Muscle of leg (tissue), 11 donors: ENCODE data around the gene SKP2. TPM values are rescaled to one million over a fixed set of nuclear protein-coding genes. Genes with fewer than 3 reads are reported as not detected.

Experiments used
- DNase-seq: peaks from one replicate; pipeline ENCODE4 v3.0.0; 2013
- H3K27ac ChIP-seq: one replicate; pipeline ENCODE4 v1.5.1; 2013; ENCODE audit warnings: mild to moderate bottlenecking, low read length, control low read depth
- H3K27me3 ChIP-seq: one replicate; pipeline ENCODE4 v1.6.1; 2013; ENCODE audit warnings: low read length; ENCODE audit not compliant: control insufficient read depth, insufficient read depth
- H3K36me3 ChIP-seq: one replicate; pipeline ENCODE4 v1.6.1; 2013; ENCODE audit warnings: low read length; ENCODE audit not compliant: control insufficient read depth, insufficient read depth
- H3K4me1 ChIP-seq: one replicate; pipeline ENCODE4 v1.6.1; 2013; ENCODE audit warnings: low read length; ENCODE audit not compliant: control insufficient read depth, insufficient read depth
- H3K4me3 ChIP-seq: one replicate; pipeline ENCODE4 v1.5.1; 2013; ENCODE audit warnings: low read length, control low read depth
- H3K9me3 ChIP-seq: replicated peaks from 2 replicates; pipeline ENCODE4 v1.6.1; 2013; ENCODE audit warnings: low read depth, low read length; ENCODE audit not compliant: control insufficient read depth
- WGBS: methylation state at CpG from one replicate; pipeline ENCODE4 v1.1.5; 2013; ENCODE audit warnings: missing lambda C conversion rate; ENCODE audit not compliant: insufficient coverage; 5-methylcytosine and 5-hydroxymethylcytosine counted together
- polyA plus RNA-seq, 8 donors: library from polyadenylated mRNA; unstranded; fragments of 120-200 nt; gene quantifications; one replicate each; pipeline versions ENCODE4 v1.2.1 to v1.2.3, GENCODE V29; 2013; ENCODE audit warnings: inconsistent platforms in 1 of 8, low replicate concordance in 1 of 8; ENCODE audit not compliant: insufficient read length in 8 of 8, insufficient read depth in 1 of 8
- total RNA-seq: library from RNA; stranded (reverse); fragments of 120-200 nt; gene quantifications from one replicate; pipeline ENCODE4 v1.2.4, GENCODE V29; 2013

The SKP2 gene
- total and polyA plus RNA-seq, 9 donors: 44.9 to 76.6 (median 52.5) TPM

DNA sequence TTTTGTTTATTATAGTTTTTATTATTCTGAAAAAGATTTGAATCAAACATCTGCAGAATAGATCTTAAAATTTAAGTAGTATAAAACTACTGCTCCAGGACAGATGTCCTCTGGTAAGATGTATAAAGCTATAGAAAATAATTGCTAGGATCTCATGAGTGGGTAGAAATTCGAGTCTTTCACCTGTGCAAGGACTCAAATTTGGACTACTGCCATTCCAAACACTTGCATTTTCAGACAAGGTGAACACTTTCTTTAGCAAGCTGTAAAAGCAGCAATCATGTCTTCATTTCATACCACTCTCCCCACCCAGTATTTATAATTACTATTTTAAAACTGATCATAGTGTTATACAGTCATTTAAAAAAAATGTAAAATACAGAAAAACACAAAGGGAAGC lies 20.7 kb downstream of the SKP2 start:
- DNase-seq: no peak
- peaks cover 48% of the 10 kb centered on the region for H3K36me3 ChIP-seq
- H3K4me1 ChIP-seq: no peaks in the 10 kb centered on the region
- no peaks in the 10 kb centered on the region for H3K9me3 ChIP-seq
- H3K4me3 ChIP-seq: no peak overlapping the region
- no peak overlapping the region for H3K27ac ChIP-seq
- no CpG with 5 or more reads among the region's 1 CpG for WGBS
- no peaks in the 10 kb centered on the region for H3K27me3 ChIP-seq

- H3K4me1 ChIP-seq: no peaks in the 10 kb centered on the region
- DNase-seq: no peak
- H3K4me3 ChIP-seq: no peak overlapping the region
- peaks cover 42% of the 10 kb centered on the region for H3K36me3 ChIP-seq
- H3K27me3 ChIP-seq: no peaks in the 10 kb centered on the region
- no peak overlapping the region for H3K27ac ChIP-seq
- H3K9me3 ChIP-seq: no peaks in the 10 kb centered on the region
- WGBS: no CpG with 5 or more reads among the region's 2 CpGs
Measured at GRCh38 chr5:36173426-36173825, 21.5 kb downstream of the SKP2 start.

GRCh38 chr5:36174119-36174518 lies 22.2 kb downstream of the SKP2 start:
- H3K27me3 ChIP-seq: no peaks in the 10 kb centered on the region
- no peak overlapping the region for H3K27ac ChIP-seq
- no peak overlapping the region for H3K4me3 ChIP-seq
- H3K36me3 ChIP-seq: peaks cover 39% of the 10 kb centered on the region
- DNase-seq: no peak
- no peaks in the 10 kb centered on the region for H3K9me3 ChIP-seq
- WGBS: no CpG with 5 or more reads among the region's 3 CpGs
- no peaks in the 10 kb centered on the region for H3K4me1 ChIP-seq

DNA sequence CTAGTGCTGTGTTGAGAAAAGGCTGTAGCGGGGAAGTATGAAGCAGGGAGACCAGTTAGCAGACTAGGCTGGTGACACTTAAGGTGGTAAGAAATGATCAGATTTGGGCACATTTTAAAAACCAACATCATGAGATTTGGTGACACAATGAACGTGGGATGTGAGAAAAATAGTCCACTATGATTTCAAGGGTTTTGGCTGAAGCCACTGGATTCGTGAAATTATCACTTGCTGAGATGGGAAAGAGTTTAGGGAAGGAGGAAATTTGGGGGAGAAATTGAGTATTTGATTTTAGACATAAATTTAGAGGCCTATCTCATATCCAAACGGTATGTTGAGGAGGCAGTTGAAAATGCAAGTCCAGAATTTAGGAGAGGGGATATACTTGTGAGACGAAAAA lies 23.1 kb downstream of the SKP2 start:
- Histone ChIP-seq H3K36me3 (peaks cover 40% of the 10 kb centered on the region), H3K27me3 (no peaks in the 10 kb centered on the region), H3K4me1 (no peaks in the 10 kb centered on the region), H3K9me3 (no peaks in the 10 kb centered on the region), H3K27ac (no peak overlapping the region), H3K4me3 (no peak overlapping the region)
- WGBS: 90% methylated on average over 2 of the region's 5 CpGs
- no peak for DNase-seq

GRCh38 chr5:36177154-36177553 lies 25.2 kb downstream of the SKP2 start:
- no CpG with 5 or more reads among the region's 2 CpGs for WGBS
- no peak overlapping the region for H3K4me3 ChIP-seq
- no peak overlapping the region for H3K27ac ChIP-seq
- no peaks in the 10 kb centered on the region for H3K9me3 ChIP-seq
- H3K36me3 ChIP-seq: peaks cover 43% of the 10 kb centered on the region
- H3K27me3 ChIP-seq: no peaks in the 10 kb centered on the region
- H3K4me1 ChIP-seq: no peaks in the 10 kb centered on the region
- no peak for DNase-seq

DNA sequence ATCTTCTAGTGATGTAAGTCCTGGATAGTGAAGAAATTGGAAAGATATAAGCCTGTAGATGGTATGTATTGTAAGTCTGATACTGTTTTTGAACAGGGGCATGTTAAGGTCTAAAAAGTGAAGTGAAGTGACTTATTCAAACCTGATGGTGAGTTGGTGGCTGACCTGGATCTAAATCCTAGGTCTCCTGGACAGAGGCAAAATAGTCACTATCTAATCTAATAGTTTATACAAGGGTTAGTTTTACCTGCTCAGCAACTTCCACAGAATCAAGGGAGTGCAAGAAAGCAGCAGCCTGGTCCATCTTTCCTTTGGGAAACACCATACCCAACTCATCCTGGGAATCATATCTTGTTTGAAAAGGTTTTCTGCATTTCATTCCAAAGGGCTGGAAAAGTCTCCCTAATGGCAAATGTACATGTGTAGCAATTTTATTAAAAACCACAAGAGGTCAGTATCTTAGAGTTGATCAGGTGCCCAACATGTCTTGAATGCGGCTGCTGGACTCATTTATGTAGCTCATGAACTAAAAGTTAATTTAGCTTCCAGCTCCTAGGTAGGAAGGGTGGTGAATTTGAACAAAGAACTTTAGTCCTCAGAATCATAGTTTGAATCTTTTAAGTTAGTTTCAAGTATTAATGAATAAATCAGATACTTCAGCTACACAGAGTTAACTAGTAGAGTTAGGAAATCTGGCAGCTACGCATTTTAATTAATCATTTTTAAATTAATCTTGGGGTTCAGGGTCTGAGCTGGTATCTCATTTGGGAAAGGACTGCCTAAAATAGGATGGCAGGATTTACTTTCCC lies 26.0 kb downstream of the SKP2 start:
- peak; percentile 52 for DNase-seq
- no peaks in the 10 kb centered on the region for H3K4me1 ChIP-seq
- H3K27ac ChIP-seq: no peak overlapping the region
- H3K9me3 ChIP-seq: no peaks in the 10 kb centered on the region
- H3K4me3 ChIP-seq: no peak overlapping the region
- no peaks in the 10 kb centered on the region for H3K27me3 ChIP-seq
- H3K36me3 ChIP-seq: peaks cover 40% of the 10 kb centered on the region
- no CpG with 5 or more reads among the region's 2 CpGs for WGBS

GRCh38 chr5:36178524-36178890 lies 26.6 kb downstream of the SKP2 start:
- Histone ChIP-seq H3K4me3 (no peak overlapping the region), H3K4me1 (no peaks in the 10 kb centered on the region), H3K27me3 (no peaks in the 10 kb centered on the region), H3K27ac (no peak overlapping the region), H3K9me3 (no peaks in the 10 kb centered on the region), H3K36me3 (peaks cover 36% of the 10 kb centered on the region)
- no peak for DNase-seq
- WGBS: no CpG with 5 or more reads among the region's 3 CpGs

DNA sequence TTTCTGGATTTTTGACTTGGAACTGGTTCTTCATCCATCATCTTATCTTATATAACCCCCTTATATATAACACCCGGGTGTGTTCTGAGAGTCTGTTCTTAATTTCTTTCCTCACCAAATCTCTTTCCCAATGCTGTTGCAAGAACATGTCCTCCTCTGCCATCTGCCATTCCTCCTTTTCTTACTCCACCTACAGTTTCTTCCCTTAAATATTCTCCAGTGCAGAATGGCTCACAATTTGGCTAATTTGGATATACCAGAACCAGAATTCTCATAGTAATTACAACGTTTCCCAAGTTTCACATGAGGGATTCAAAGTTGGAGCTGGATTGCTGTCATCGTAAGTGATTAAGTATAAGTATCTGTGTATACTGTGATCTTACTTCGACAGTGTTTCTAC lies 28.0 kb downstream of the SKP2 start:
- 92% methylated on average over 1 of the region's 4 CpGs for WGBS
- H3K4me1 ChIP-seq: no peaks in the 10 kb centered on the region
- no peaks in the 10 kb centered on the region for H3K27me3 ChIP-seq
- H3K36me3 ChIP-seq: peaks cover 24% of the 10 kb centered on the region
- H3K9me3 ChIP-seq: no peaks in the 10 kb centered on the region
- DNase-seq: no peak
- no peak overlapping the region for H3K27ac ChIP-seq
- no peak overlapping the region for H3K4me3 ChIP-seq

DNA sequence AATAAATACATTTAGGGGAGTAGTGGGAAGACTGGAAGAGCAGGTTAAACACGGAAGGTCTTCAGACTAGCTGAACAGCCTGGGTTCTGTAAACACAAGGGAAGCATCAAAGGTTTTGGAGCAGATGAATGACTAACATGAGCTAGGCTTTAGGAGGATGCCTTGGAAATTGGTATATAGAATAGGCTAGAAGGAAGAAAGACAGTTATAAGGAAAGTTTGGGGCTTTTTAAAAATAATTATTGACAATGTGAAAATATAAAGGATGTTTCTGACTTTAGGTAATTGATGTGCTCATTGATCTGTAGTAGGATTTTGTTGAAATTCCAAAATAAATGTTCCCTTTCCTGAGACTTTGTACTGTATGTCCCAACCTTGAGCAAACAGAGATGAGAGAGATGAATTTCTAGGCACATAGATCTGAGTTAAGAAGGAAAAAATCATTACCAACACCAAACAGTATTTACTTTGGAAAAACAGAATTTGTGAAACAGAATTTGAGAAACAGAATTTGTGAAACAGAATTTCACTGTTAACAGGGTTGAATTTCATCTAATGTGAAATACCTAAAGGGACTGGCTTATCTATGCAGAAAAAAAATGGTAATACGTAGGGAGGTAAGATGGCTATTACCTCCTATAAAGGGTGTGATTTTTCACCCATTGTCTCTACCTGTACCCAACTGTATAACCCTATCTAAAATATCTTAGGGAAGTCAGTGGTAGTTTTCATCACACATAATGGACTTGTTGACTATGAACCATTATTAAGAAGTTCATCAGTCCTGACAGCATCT lies 28.8 kb downstream of the SKP2 start:
- H3K4me1 ChIP-seq: no peaks in the 10 kb centered on the region
- no peaks in the 10 kb centered on the region for H3K9me3 ChIP-seq
- DNase-seq: no peak
- H3K36me3 ChIP-seq: peaks cover 22% of the 10 kb centered on the region
- WGBS: 62% methylated on average over 1 of the region's 2 CpGs
- H3K27me3 ChIP-seq: no peaks in the 10 kb centered on the region
- H3K4me3 ChIP-seq: no peak overlapping the region
- H3K27ac ChIP-seq: no peak overlapping the region

DNA sequence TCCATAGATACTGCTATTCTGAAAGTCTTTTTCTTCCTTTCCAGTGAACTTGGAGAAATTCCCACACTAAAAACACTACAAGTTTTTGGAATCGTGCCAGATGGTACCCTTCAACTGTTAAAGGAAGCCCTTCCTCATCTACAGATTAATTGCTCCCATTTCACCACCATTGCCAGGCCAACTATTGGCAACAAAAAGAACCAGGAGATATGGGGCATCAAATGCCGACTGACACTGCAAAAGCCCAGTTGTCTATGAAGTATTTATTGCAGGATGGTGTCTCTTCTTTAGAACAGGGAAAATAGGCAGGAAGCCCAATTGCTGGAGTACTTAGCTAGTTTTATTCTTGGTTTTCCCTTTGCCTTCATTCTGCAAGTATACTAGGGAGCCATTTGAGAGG lies 29.9 kb downstream of the SKP2 start:
- peaks cover 22% of the 10 kb centered on the region for H3K36me3 ChIP-seq

More for the DNA sequence above, 29.9 kb downstream of the SKP2 start:
- H3K4me3 ChIP-seq: no peak overlapping the region
- 67% methylated on average over 1 of the region's 2 CpGs for WGBS
- H3K27ac ChIP-seq: no peak overlapping the region
- no peak for DNase-seq
- H3K9me3 ChIP-seq: no peaks in the 10 kb centered on the region
- no peaks in the 10 kb centered on the region for H3K27me3 ChIP-seq
- H3K4me1 ChIP-seq: no peaks in the 10 kb centered on the region
